ENCODE data around the gene SLC13A3. TPM values are rescaled to one million over a fixed set of nuclear protein-coding genes. Genes with fewer than 3 reads are reported as not detected.

SLC13A3 gene
- total and polyA plus RNA-seq, 9 donors: 0.36 to 7.1 (median 4.6) TPM

- Histone ChIP-seq H3K9me3 (no peaks in the 10 kb centered on the region), H3K36me3 (no peaks in the 10 kb centered on the region), H3K4me1 (ENCODE audit: insufficient read depth) (no peaks in the 10 kb centered on the region), H3K4me3 (no peak overlapping the region), H3K27me3 (no peaks in the 10 kb centered on the region), H3K27ac (no peak overlapping the region)
- no peak for DNase-seq
- TF ChIP-seq POLR2A (IDR thresholded peaks at IDR 0.05): no peak
- no peak for TF ChIP-seq EP300 (IDR thresholded peaks at IDR 0.05)
- no peak for TF ChIP-seq CTCF (IDR thresholded peaks at IDR 0.05)
- intact Hi-C loops (cut with DNase I): no loop called here
Measured at GRCh38 chr20:46601603-46602122, 49.6 kb downstream of the SLC13A3 start.

- WGBS, 3 donors: 68 to 89% (median 79%) methylated on average over 1 of the region's 1 CpG
Measured at GRCh38 chr20:46600286-46600752, 50.9 kb downstream of the SLC13A3 start.

GRCh38 chr20:46599227-46599987, 51.9 kb downstream of the SLC13A3 start:
- H3K27ac ChIP-seq: no peak overlapping the region
- TF ChIP-seq EP300 (IDR thresholded peaks at IDR 0.05): no peak
- no peak for TF ChIP-seq CTCF (IDR thresholded peaks at IDR 0.05)
- no peak for TF ChIP-seq POLR2A (IDR thresholded peaks at IDR 0.05)
- intact Hi-C loops (cut with DNase I): no loop called here
- H3K4me3 ChIP-seq: no peak overlapping the region
- 83 to 87% (median 84%) methylated on average over 8 of the region's 8 CpGs for WGBS, 3 donors
- no peaks in the 10 kb centered on the region for H3K27me3 ChIP-seq
- H3K36me3 ChIP-seq: no peaks in the 10 kb centered on the region
- no peak for DNase-seq
- no peaks in the 10 kb centered on the region for H3K4me1 ChIP-seq (ENCODE audit: insufficient read depth)
- H3K9me3 ChIP-seq: no peaks in the 10 kb centered on the region

More at GRCh38 chr20:46600286-46600752, 50.9 kb downstream of the SLC13A3 start:
- no peak for TF ChIP-seq EP300 (IDR thresholded peaks at IDR 0.05)
- no peak for TF ChIP-seq CTCF (IDR thresholded peaks at IDR 0.05)
- no peak for TF ChIP-seq POLR2A (IDR thresholded peaks at IDR 0.05)
- DNase-seq: no peak
- intact Hi-C loops (cut with DNase I): no loop called here
- H3K9me3 ChIP-seq: no peaks in the 10 kb centered on the region
- H3K4me3 ChIP-seq: no peak overlapping the region
- H3K27me3 ChIP-seq: no peaks in the 10 kb centered on the region
- H3K27ac ChIP-seq: no peak overlapping the region
- no peaks in the 10 kb centered on the region for H3K36me3 ChIP-seq
- H3K4me1 ChIP-seq (ENCODE audit: insufficient read depth): no peaks in the 10 kb centered on the region

GRCh38 chr20:46595933-46596332, 55.3 kb downstream of the SLC13A3 start:
- 89 to 90% (median 89%) methylated on average over 8 of the region's 8 CpGs for WGBS, 3 donors
- H3K27ac ChIP-seq: no peak overlapping the region
- H3K4me1 ChIP-seq (ENCODE audit: insufficient read depth): no peaks in the 10 kb centered on the region
- intact Hi-C loops (cut with DNase I): no loop called here
- no peak for DNase-seq
- no peak overlapping the region for H3K4me3 ChIP-seq
- no peaks in the 10 kb centered on the region for H3K36me3 ChIP-seq
- H3K27me3 ChIP-seq: no peaks in the 10 kb centered on the region
- H3K9me3 ChIP-seq: no peaks in the 10 kb centered on the region
- TF ChIP-seq POLR2A (IDR thresholded peaks at IDR 0.05) (no peak), CTCF (IDR thresholded peaks at IDR 0.05) (no peak)

All from ovary (tissue), 9 donors.